HG02884 (cell line): ENCODE measurements around the gene NMNAT3.

Experiments
- ATAC-seq: cut with Tn5 transposase; IDR thresholded peaks from one replicate; pipeline ENCODE4 v1.9.1; 2021; ENCODE audit warnings: mild to moderate bottlenecking, moderate library complexity; ENCODE audit not compliant: unreplicated experiment

Gene NMNAT3

DNA sequence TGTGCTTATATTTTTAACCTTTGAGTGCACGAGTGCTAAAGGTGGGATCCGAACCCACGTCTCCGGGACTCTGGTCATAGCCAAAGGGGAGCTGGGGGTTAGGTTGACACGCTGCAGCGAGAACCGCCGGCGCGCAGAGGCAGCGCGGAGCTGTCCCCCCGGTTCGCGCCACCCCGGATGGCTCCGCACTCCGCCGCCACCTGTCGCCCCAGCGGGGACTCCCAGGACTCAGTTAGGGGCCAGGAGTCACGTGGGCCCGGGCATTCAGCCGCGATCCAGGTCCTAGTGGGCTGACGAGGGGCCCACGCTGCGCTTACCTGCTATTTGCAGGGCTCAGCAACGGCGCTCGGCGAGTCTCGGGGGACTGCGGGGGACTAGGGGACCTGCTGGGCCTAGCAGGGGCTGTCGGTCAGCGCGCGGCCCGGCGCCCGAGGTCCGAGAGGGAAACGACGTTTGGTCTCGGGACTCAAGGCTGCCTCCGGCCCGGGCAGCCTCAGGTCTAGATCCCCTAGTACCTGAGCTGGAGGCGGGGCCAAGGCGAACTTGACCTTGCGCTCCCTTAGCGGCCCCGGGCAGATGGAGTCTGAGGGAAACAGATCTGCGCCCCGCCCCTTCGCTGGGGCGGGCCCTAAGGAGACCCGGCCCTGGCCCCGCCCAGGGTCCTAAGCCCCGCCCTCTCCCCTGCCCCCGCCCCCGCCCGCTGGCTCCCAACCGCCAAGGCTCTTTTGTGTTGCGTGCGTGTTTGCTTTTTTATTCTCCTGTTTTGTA lies at the start of gene NMNAT3:
Gene NMNAT3 (minus strand): TSS at position 585 of the 768 bp plus-strand sequence. CDS start 50,248 bp downstream, outside the sequence.
- ATAC-seq: peak; percentile 98

DNA sequence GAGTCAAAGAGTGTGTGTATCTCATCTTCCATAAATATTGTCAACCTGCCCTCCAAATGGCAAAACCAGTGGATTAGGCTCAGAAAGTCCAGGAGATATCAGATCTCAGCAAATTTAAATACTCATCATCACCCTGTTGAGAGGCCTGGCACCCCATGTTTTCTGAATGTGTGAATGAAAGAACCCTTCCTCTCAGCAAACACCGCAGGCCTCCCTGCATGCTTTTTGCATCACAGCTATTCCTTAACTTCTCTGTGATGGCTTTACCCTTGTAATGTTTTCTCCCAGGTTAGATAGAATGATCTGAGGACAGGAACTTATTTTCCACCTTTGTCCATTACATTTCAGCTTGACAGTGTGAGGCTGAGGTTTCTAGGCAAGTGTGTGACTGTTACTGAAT lies 43.6 kb upstream of the NMNAT3 start:
- ATAC-seq: no peak

DNA sequence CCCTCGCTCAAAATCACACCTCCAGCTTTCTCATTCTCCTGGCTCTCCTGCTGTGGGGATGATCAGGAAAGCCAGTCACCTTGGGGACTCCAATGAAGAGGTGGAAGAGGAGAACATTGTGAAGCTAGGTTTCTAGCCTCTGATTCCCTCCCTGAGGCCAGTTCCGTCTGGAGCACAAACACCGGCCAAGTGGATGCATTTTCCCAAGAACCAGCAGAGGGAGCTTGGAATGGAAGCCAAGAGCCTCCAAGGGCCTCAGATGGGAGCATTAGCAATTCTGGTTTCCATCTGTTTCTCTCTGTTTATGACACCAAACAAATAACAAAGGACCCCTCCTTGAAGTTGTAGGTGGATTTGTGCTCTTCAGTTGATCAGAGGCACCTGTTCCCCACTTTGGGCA lies 40.6 kb upstream of the NMNAT3 start:
- no peak for ATAC-seq

DNA sequence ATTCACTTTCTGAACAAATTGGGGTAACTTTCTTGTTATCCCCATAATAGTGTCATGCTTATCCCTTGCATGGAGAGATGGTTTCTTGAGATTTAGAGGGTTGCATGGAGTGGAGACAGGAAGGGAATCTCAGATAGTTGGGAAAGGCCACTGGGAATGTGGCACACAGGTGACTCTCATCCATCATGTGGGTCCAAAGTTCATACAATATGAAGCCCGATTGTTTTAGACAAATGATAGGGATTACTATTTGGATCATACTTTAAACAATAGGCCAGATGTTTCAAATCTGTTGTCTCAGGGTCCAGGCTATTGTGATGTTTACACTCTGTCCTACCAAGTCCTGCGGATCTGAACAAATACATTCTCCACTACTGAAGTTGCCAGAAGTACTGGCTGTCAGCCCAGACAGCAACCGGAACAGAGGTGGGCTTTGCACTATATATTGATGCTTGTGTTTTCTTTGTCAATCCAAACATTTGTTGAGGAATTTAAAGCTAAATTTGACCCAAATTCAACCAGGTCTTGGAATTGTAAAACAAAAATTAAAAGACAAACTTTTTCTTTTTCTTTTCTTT lies 39.2 kb upstream of the NMNAT3 start:
- ATAC-seq: no peak

DNA sequence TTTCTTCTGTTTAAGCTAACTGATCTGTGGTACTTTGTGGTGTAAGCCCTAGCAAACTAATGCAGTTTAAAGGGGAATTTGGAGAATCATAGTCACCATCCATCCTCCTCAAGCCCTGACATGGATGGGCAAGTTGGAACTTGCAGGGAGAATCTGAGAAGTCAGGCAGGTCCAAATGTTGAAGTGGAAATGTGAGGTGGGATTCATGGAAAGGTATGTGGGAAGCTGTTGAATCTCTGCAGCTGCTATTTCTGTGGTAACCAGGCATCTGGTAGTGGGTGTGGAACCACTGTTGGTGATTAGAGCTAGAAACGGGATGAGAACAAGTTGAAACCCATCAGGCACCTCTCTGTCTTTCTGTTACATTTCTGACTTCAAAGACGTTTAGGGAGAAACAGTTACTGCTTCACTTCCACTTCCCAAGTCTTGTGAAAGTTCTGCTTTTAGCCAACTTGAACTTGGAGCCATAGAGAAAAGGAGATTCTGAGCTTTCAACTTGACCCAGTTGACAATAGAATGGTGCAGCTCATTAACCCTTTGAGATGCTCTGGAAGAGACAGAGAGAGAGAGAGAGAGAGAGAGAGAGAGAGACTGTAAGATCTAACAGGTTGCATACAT lies 38.1 kb upstream of the NMNAT3 start:
- no peak for ATAC-seq

DNA sequence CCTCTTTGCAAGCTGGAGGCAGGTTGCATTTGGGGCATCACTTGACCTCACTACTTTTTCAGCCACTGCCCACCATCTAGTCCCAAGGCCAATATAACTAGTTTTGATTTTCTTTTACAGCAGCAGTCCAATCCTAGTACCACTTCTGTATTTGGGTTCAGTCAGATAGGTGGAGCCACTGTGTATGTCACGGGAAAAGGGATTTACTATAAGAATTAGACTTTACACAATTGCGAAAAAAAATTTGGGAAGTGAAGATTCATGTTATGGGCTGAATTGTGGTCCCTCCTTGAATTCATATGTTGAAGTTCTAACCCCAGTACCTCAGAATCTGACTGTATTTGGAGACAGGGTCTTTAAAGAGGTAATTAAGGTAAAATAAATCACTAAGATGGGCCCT lies 37.4 kb upstream of the NMNAT3 start:
- no peak for ATAC-seq

DNA sequence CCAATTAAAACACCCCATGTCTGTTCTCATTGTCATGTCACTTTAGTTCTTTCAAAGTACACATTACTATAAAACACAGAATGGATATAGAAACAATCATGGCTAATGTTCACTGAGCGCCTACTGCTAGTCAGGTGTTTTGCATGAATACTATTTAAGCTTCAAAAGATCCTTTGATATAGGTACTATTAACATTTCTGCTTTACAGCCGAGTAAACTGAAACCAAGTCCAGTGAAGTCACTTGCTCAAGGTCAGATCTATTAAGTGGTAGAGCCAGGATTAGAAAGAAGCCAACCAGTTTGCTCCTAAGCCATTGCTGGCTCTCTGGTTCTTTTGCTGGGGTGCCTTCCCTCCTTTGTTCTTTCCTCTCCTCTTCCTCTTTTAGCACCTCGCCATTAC lies 32.4 kb upstream of the NMNAT3 start:
- ATAC-seq: no peak

DNA sequence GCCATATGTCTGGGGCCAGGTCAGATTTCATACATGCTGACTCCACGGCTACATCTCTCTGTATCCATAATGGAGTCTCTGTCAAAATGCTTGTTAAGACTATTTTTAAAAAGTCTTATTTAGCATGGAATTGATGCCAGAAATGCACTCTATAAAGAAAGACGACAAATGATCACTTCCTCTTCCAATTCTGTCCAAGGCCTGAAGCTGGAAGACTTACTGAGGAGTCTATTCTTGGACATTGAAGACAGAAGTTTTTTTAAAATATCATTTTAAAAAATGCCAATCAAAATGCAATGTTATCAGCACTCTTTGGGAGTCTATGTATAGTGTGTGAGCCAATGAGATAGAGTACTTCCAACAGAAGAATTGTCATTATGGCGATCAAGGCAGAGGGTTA lies 27.9 kb upstream of the NMNAT3 start:
- ATAC-seq: no peak

DNA sequence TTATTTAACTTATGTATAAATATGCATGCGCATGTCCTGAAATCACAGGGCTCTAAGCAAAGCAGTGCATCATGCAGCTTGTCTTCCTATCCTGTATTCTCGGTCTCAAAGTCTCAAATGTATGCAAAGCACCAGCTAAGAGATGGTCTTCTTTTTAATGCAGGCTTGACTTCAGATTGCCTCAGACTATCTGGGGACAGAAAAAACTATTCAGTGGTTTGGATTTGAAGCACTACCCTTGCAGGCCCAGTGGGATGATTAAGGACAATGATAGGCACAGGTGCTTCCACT lies 18.5 kb upstream of the NMNAT3 start:
- ATAC-seq: no peak

DNA sequence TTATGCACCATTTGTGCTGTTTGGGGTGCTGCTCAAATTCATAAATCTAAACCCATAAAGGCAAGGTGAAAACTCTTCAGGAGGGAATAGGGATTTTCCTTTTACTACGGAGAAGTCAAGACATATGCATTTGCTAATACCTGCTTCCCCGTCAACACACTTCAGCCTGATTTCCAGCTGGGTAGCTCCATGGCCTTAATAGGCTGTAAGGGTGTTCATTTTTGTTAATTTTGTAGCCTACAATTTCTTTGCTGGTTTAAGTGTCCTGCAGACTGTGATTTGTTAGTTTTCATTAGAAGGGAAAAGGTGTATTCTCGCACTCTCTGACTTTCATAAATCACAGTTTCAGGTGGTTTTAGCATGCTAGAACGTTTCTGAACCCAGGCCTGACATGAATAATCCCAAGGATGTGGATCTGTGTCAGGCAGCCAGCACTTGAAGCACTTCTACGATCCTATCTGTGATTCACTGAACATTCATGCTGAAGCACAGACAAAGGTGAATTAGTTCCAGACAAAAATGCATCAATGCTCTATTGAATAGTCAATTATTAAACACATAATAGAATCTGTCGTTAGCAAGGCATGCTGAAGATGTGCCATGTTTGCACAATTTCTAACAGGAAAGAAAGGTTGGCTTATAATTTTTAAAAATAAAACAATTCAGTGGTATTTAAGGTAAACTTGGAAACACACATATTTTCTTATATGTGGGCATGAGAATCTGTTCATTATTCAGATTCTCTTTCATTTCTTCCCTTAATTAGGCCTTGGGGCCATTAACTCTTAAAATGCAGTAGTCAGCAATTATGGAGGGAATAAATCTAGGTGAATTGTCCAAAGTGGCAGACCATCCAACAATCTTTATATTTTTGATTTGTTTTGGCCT lies 17.9 kb upstream of the NMNAT3 start:
- ATAC-seq: no peak

DNA sequence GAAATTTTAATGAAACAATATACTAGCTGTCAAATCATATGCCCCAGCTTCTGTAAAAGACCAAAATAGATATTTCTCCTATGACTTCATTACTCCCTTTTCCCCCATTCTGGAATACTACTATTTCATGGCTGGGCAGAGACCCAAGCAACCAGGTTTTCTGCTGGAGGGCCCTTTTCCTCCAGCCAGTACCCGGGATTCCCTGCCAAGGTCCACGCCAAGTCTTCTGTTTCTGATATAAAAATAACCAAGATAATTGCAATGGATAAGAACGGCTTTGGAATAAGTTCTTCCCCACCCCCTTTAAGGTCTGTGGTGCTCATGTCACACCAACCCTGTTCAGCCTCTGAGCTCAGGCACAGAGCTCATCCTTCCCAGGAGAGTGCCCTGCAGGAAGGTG lies 17.2 kb upstream of the NMNAT3 start:
- ATAC-seq: no peak

DNA sequence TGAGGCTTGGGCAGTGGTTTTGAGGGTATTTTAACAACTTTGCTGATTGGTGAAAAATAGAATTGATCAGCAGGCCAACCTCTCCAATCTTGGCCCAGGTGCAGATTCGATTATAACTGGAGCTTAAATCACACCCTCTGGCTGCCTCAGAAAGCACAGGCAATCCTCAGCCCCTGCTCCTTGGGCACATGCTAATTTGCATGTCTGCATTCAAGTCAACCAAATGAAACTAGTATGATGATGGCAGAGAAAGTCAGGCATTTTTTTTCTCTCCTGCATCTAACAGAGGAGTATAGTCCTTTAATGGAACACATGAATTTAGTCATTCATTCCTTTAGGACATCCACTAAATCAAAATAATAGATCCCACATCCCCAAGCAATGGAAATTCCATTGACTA lies 16.8 kb upstream of the NMNAT3 start:
- ATAC-seq: no peak

DNA sequence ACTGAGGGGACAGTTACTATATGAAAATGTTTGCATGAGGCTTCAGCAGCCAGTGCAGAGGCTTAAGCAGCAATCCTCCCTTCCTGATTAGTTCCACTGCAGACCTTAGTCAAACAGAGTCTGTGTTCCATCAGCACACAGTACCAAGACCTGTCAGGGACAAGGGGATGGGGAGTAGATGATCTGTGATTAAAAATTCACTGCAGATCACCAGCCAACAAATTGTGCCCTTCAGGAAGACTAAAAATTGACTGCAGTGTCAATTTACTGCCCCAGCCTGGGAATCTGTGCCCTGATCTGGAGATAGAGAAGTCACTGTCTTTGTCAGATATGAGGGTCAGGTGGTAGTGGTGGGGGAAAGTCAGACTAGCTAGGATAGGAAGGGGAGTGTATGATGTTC lies 13.8 kb upstream of the NMNAT3 start:
- no peak for ATAC-seq

DNA sequence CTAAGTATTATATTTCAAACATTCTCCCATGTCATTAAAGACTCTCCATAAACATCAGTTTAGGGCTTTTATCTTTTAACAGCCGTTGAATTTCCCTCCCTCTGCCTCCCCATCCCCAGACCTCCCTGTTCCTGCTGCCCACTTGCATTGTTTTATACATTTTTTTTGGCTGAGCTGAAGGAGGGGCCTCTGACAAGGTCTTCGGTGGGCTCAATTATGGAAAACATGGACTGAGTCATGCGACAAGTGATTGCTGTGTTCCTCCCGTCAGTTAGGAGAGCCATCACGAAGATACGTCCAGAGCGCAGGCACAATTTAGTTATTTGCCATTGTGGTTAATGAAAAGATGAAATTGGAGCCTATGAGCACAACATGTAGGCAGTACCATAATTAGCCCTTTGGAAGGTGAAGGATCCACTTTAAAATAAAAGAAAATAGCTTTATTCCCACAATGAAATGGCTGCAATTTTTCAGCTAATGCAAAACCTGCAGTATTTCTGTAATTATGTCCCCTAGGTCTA lies 12.0 kb upstream of the NMNAT3 start:
- no peak for ATAC-seq

DNA sequence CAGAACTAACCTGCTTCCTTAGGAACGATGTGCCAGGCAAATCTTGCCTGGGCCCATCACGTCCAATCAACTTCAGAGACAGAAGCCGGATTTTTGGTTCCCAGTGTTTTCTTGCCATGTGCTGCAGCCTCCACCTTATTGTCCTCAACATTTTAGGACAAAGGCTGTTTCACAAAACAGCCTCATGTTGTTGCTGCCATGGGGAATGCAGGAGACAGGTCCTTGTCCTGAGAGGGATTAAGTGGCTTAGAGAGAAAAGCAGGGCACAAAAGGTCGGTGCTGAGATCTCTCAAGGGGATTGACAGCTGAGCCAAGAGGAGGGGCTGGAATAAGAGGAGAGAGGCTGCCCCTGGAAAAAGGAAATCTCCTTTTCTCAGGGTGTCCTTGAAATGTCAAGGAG lies 11.3 kb upstream of the NMNAT3 start:
- no peak for ATAC-seq

DNA sequence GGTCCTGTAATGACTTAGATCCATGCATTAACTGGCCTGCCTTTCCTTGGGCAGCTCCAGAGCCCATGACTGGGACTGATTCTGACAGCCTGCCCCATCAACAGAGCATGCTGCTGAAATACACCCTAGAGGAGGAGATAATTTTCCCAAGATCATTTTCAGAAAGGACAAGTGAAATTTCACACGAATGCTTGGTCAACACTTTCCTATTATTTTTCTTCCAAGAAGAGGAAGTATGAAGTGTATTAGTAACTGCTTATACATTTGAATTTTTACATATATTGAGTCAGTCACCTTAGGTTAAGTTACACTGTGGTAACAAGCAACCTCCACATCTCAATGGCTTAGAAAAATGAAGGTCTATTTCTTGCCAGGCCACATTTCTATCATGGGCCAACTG lies 9.7 kb upstream of the NMNAT3 start:
- ATAC-seq: no peak

DNA sequence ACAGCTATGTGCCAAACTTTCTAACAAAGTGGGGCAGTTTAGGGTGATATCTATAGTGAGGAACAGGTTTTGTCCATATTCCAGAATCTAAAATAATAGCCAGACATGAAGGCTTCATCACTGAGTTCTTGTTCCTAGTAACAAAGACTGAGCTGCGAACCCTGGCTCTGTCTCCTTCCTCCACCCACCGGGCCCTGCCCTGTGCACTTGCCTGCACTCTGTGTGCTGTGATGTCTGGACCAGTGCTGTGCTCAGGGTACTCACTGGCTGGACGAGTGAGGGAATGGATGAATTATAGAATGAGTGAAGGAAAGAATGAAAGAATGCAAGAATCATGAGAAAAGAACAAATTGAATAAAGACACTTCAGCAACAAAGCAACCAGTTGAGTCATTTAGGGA lies 8.9 kb upstream of the NMNAT3 start:
- ATAC-seq: no peak

DNA sequence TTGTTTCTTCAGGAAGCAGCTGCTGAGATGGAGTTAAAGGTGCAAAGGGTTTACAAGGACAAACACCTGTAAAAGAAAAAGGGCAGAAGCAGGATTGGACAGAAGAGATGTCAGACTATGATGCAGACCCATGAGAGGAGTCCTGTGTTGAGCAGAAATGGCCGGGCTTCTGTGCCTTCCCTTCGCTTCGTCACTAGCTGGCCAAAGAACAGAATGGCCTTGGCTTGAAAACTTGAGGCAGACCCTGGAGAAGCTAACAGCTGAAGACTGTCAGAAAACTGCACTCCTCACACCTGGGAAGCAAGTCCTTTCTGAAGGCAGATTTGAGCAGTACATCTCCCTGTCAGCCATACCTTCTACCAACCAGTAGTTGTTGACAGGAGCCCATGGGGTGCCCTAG lies 8.4 kb upstream of the NMNAT3 start:
- no peak for ATAC-seq

DNA sequence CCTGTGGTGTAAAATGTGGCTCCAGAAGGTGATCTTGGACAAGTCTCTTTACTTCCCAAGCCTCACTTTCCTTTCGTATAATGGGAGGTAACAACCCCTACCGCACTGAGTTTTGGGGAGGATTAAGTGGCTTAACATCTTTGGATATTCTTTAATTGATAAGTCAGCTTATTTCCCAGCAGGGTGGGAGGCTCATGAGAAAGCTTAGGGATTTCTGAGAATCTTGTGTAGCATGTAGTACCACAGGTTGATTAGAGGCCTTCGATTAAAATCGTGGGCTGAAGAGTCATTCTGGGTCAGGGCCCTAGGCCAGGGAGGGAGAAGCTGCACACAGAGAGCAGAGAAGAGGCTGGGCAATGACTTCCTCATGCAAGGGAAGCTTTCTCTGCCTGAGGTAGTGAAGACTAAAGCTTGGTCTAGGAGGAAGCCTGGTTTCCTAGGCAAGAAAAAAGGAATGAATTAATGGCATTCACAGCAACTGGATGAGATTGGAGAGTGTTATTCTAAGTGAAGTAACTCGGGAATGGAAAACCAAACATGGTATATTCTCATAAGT lies 1.5 kb upstream of the NMNAT3 start:
- no peak for ATAC-seq

DNA sequence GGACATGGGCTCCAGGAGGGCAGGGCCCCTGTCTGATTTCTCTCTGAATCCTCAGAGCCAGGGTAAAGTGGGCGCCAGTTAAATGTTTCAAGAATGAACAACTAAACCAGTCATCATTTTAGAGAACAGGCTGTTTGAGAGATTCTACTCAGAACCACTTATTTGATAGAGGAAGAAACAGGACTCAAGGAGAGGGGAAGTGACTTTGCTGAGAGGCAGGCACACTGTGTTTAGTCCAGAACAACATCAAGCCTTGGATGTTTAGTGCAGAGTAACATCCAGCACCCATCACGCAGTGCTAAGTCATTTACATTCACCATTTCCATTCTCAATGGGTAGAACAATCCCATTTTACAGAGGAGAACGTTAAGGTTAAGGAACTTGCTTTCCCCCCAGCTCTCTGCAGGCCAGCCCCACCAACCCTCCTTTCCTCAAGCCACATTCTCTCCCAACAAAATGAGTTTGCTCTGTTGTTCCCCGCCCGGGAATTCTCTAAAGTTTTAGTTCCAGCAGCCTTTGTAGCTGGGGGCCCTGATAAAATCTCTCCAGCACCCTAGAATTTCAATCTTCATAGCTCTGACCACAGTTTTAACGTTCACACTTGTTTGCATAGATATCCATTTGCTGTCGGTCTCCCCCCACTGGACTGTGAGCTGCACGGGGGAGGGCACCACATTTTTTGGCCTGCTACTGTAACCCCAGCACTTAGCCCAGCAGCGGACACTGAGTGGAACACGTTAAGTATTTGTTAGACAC lies 962 bp downstream of the NMNAT3 start:
- no peak for ATAC-seq
